ENCODE results near the gene MDN1. TPM values are rescaled to one million over a fixed set of nuclear protein-coding genes. Genes with fewer than 3 reads are reported as not detected.

Gene MDN1
- total RNA-seq, 1 donor from 2014 or later = 29.6 TPM

DNA sequence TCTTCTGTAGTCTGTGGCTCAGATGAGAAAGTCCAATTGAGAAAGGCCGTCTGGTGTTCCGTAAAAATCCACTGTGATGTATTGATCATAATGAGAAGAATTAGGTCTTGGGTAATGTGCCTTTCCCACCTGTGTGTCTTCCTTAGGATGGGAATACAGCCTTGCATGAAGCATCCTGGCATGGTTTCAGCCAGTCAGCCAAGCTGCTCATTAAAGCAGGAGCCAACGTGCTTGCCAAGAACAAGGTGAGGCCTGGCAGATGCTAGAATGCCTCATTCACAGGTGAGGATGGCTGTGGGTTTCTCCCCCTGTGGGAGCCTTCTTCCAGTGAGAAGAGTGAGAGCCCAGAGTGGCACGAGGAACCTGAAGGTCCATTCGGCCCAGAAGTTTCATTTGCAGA, 213.7 kb downstream of the MDN1 start:
- Histone ChIP-seq H3K9me3 (no peaks in the 10 kb centered on the region), H3K27ac (no peak overlapping the region), H3K4me1 (no peaks in the 10 kb centered on the region), H3K4me3 (no peak overlapping the region), H3K36me3 (no peaks in the 10 kb centered on the region), H3K27me3 (ENCODE audit: low read depth) (no peaks in the 10 kb centered on the region)
- TF ChIP-seq, protein P1, sequence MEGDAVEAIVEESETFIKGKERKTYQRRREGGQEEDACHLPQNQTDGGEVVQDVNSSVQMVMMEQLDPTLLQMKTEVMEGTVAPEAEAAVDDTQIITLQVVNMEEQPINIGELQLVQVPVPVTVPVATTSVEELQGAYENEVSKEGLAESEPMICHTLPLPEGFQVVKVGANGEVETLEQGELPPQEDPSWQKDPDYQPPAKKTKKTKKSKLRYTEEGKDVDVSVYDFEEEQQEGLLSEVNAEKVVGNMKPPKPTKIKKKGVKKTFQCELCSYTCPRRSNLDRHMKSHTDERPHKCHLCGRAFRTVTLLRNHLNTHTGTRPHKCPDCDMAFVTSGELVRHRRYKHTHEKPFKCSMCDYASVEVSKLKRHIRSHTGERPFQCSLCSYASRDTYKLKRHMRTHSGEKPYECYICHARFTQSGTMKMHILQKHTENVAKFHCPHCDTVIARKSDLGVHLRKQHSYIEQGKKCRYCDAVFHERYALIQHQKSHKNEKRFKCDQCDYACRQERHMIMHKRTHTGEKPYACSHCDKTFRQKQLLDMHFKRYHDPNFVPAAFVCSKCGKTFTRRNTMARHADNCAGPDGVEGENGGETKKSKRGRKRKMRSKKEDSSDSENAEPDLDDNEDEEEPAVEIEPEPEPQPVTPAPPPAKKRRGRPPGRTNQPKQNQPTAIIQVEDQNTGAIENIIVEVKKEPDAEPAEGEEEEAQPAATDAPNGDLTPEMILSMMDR (IDR thresholded peaks at IDR 0.05) = no peak
- intact Hi-C loops (cut with DNase I) = loop anchor here (10.0 kb wide), 1 partner anchor 171 kb away; the partner anchor contains the start of gene ANKRD6
- DNase-seq (no peak), ATAC-seq (no peak)

DNA sequence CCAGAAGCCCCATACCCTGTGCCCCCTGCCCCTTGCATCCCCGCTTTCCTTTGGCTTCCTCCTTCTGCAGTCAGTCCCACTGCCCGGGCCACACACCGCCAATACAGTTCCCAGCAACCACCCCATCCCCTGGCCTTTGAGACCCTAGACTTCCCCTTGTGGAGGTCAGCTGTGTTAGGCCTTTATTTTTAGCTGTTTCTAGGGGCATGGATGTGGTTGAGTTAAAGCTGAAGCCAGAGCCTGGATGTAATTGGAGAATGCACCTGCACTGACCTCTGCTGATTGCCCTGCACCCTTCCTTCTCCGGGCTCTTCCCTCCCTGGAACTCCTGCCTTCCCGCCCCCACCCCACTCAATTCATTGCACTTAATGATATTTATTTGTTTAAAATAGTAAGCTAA, 214.9 kb downstream of the MDN1 start:
- ATAC-seq = no peak
- Histone ChIP-seq H3K36me3 (no peaks in the 10 kb centered on the region), H3K9me3 (no peaks in the 10 kb centered on the region), H3K27me3 (ENCODE audit: low read depth) (no peaks in the 10 kb centered on the region), H3K4me3 (no peak overlapping the region), H3K27ac (no peak overlapping the region), H3K4me1 (no peaks in the 10 kb centered on the region)
- DNase-seq = no peak
- TF ChIP-seq, protein P1 (IDR thresholded peaks at IDR 0.05) = no peak
- intact Hi-C loops (cut with DNase I) = loop anchor here (10.0 kb wide), 1 partner anchor 170 kb away; the partner anchor contains the start of gene ANKRD6

DNA sequence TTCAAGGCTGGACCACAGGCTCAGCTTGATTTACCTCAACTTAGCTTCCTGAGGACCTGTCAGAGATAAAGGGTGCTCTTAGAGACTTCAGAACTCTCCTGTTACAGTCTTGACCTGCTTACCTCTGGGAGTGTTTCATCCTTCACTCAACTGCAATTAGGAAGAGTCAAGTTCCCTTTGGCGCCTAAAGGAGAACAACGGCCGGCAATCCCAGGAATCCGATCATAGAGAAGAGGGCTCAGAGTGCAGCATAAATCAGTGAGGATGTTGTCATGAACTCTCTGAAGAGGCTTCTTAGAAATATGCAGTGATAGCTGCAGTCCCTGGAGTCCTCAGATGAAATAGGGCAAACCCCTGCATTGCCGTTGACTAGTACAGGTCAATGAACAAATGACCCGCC, 217.4 kb downstream of the MDN1 start:
- H3K9me3 ChIP-seq = no peaks in the 10 kb centered on the region
- TF ChIP-seq, protein P1 (IDR thresholded peaks at IDR 0.05) = no peak
- H3K4me1 ChIP-seq = no peaks in the 10 kb centered on the region
- no peaks in the 10 kb centered on the region for H3K27me3 ChIP-seq (ENCODE audit: low read depth)
- ATAC-seq = no peak
- no peak overlapping the region for H3K4me3 ChIP-seq
- intact Hi-C loops (cut with DNase I) = loop anchor here (10.0 kb wide), 1 partner anchor 167 kb away; the partner anchor contains the start of gene ANKRD6
- DNase-seq = no peak
- H3K36me3 ChIP-seq = no peaks in the 10 kb centered on the region
- no peak overlapping the region for H3K27ac ChIP-seq

DNA sequence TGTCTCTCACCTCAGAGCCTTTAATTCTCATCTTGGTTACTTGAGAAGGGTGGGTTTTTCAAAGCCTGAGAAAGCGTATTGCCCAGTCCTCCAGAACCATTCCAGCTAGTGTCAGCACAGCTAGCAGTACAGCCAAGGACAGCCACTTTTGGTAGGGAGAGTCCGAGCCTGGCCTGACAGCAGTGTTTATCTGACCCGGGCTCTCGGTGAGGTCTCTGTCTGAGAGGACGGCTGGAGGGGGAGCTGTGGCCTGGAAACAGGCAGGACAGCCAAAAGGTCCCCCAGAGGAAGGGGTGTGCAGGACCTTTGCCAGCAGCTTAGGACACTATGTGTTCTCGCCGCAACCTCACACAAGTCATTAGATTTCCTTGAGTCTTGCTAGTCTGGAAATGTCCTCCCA, 219.9 kb downstream of the MDN1 start:
- ATAC-seq (no peak), DNase-seq (no peak)
- intact Hi-C loops (cut with DNase I) = loop anchor here (10.0 kb wide), 1 partner anchor 165 kb away; the partner anchor contains the start of gene ANKRD6
- Histone ChIP-seq H3K27me3 (ENCODE audit: low read depth) (no peaks in the 10 kb centered on the region), H3K4me3 (no peak overlapping the region), H3K9me3 (no peaks in the 10 kb centered on the region), H3K4me1 (no peaks in the 10 kb centered on the region), H3K36me3 (no peaks in the 10 kb centered on the region), H3K27ac (no peak overlapping the region)
- TF ChIP-seq, protein P1 (IDR thresholded peaks at IDR 0.05) = no peak

DNA sequence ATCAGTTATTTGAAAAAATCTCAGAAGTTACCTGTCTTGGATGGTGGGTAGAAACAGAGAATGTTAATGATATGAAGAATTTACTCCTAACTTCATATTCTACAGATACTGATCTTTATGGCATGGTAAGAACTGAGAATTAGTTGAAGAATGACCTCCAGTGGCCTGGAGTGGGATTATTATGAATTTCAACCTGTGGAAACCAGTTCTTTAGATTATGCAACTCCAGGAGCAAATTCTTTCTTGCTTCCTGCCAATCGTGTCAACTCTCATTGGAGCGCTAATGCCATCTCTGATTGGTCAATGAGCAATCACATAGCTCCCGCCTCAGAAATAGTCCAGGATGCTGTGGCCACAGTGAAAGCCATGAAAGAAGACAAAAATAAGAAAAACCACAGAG, 221.6 kb downstream of the MDN1 start:
- H3K36me3 ChIP-seq = no peaks in the 10 kb centered on the region
- H3K4me3 ChIP-seq = no peak overlapping the region
- ATAC-seq = peak; percentile 80 to 90
- intact Hi-C loops (cut with DNase I) = no loop called here
- no peaks in the 10 kb centered on the region for H3K9me3 ChIP-seq
- no peaks in the 10 kb centered on the region for H3K27me3 ChIP-seq (ENCODE audit: low read depth)
- TF ChIP-seq, protein P1 (IDR thresholded peaks at IDR 0.05) = peak; percentile 36
- H3K27ac ChIP-seq = no peak overlapping the region
- H3K4me1 ChIP-seq = no peaks in the 10 kb centered on the region
- no peak for DNase-seq

Data from lower lobe of right lung (tissue), 2 donors.